Upper lobe of right lung (tissue), 1 donor: ENCODE data around the gene ACTMAP. TPM values are rescaled to one million over a fixed set of nuclear protein-coding genes. Genes with fewer than 3 reads are reported as not detected.
"Not testable (repeated sequence)": the region's sequence is repeated elsewhere in the genome, so short reads cannot be mapped to it uniquely, and the experiment has no call there.

ENCODE experiments used
- ATAC-seq: fragments of 200-7000 bp; cut with Tn5 transposase; one replicate; pipeline ENCODE4 v1.9.1; 2020; ENCODE audit warnings: mild to moderate bottlenecking, moderate library complexity
- DNase-seq: peaks from one replicate; pipeline ENCODE4 v3.0.0-alpha.2; 2020
- H3K27ac ChIP-seq: fragments of 200-600 bp; one replicate; pipeline ENCODE4 v1.8.0; 2022
- H3K27me3 ChIP-seq: fragments of 200-600 bp; one replicate; pipeline ENCODE4 v1.8.0; 2022; ENCODE audit warnings: mild to moderate bottlenecking
- H3K36me3 ChIP-seq: fragments of 200-600 bp; one replicate; pipeline ENCODE4 v1.8.0; 2022
- H3K4me1 ChIP-seq: fragments of 200-600 bp; one replicate; pipeline ENCODE4 v1.8.0; 2022
- H3K4me3 ChIP-seq: fragments of 200-600 bp; one replicate; pipeline ENCODE4 v1.8.0; 2022; ENCODE audit warnings: mild to moderate bottlenecking
- H3K9me3 ChIP-seq: fragments of 200-600 bp; one replicate; pipeline ENCODE4 v1.8.0; 2022
- intact Hi-C: fragments of 100-400 bp; cut with DNase I; formaldehyde crosslinking; loops from one replicate; pipeline ENCODE4 v1.11.0; 2022
- total RNA-seq: library from RNA; stranded (reverse); fragmentation: NEBNext Ultra II Directional; extraction: Animal tissue kit (Norgen Biotek cat#: 25700); gene quantifications from one replicate; pipeline ENCODE4 v1.2.1, GENCODE V29; 2021
- TF ChIP-seq, protein P1 (sequence below): fragments of 200-600 bp; IDR thresholded peaks from one replicate; pipeline ENCODE4 v1.8.0; 2022; ENCODE audit warnings: antibody characterized with exemption
- donor health status: DM: no; HTN: yes; CAD: no; lungs with severe emphysema.

Gene ACTMAP
- total RNA-seq, 1 donor from 2014 or later, result 18.5 TPM

DNA sequence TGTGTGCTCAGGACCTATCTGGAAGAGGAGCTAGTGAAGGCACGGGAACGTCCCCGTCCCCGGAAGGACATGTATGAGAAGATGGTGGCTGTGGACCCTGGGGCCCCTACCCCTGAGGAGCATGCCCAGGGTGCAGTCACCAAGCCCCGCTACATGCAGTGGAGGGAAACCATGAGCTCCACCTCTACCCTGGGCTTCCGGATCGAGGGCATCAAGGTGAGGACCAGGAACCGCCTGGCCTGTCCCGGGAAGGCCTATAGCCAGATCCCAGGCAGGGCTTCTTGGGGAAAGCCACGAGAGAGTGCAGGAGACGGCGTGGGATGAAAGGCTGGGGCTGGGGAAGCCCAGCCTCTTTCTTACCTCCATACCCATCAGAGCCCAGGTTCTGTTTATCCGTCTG, 17.1 kb downstream of the ACTMAP start:
- H3K4me1 ChIP-seq, result no peaks in the 10 kb centered on the region
- H3K4me3 ChIP-seq, result no peak overlapping the region
- no peaks in the 10 kb centered on the region for H3K9me3 ChIP-seq
- H3K36me3 ChIP-seq, result peaks cover 98% of the 10 kb centered on the region
- H3K27me3 ChIP-seq, result no peaks in the 10 kb centered on the region
- TF ChIP-seq, protein P1, sequence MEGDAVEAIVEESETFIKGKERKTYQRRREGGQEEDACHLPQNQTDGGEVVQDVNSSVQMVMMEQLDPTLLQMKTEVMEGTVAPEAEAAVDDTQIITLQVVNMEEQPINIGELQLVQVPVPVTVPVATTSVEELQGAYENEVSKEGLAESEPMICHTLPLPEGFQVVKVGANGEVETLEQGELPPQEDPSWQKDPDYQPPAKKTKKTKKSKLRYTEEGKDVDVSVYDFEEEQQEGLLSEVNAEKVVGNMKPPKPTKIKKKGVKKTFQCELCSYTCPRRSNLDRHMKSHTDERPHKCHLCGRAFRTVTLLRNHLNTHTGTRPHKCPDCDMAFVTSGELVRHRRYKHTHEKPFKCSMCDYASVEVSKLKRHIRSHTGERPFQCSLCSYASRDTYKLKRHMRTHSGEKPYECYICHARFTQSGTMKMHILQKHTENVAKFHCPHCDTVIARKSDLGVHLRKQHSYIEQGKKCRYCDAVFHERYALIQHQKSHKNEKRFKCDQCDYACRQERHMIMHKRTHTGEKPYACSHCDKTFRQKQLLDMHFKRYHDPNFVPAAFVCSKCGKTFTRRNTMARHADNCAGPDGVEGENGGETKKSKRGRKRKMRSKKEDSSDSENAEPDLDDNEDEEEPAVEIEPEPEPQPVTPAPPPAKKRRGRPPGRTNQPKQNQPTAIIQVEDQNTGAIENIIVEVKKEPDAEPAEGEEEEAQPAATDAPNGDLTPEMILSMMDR, result no peak
- no peak for DNase-seq
- H3K27ac ChIP-seq, result no peak overlapping the region
- intact Hi-C loops, result no loop called here
- no peak for ATAC-seq

- H3K36me3 ChIP-seq, result peaks cover 100% of the 10 kb centered on the region
- DNase-seq, H3K4me1 ChIP-seq, H3K4me3 ChIP-seq, H3K27ac ChIP-seq, intact Hi-C loops, ATAC-seq, H3K27me3 ChIP-seq, H3K9me3 ChIP-seq: not testable (repeated sequence)
Observed at GRCh38 chr19:40732304-40732703, 18.0 kb downstream of the ACTMAP start.

DNA sequence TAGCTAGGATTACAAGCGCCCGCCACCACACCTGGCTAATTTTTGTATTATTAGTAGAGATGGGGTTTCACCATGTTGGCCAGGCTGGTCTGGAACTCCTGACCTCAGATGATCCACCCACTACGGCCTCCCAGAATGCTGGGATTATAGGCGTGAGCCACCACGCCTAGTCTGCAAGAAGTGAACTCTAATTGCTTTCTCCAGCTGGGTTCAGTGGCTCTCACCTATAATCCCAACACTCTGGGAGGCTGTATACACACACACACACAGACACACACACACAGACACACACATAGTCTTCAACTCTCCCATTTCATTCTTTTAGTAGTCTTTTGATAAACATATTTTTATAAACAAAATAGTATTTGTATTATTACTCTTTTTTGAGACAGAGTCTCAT, 20.2 kb downstream of the ACTMAP start:
- intact Hi-C loops, result not testable (repeated sequence)

GRCh38 chr19:40726279-40726678, 24.0 kb downstream of the ACTMAP start:
- H3K9me3 ChIP-seq, result no peaks in the 10 kb centered on the region
- no peak for ATAC-seq
- no peak overlapping the region for H3K4me3 ChIP-seq
- intact Hi-C loops, result no loop called here
- no peaks in the 10 kb centered on the region for H3K27me3 ChIP-seq
- peaks cover 93% of the 10 kb centered on the region for H3K36me3 ChIP-seq
- TF ChIP-seq, protein P1, result no peak
- H3K4me1 ChIP-seq, result peaks cover 30% of the 10 kb centered on the region
- DNase-seq, result no peak
- H3K27ac ChIP-seq, result no peak overlapping the region

More for the DNA sequence above, 20.2 kb downstream of the ACTMAP start:
- not testable (repeated sequence) for DNase-seq, H3K27ac ChIP-seq, H3K4me3 ChIP-seq, H3K4me1 ChIP-seq, ATAC-seq, H3K27me3 ChIP-seq, H3K9me3 ChIP-seq
- peaks cover 99% of the 10 kb centered on the region for H3K36me3 ChIP-seq

DNA sequence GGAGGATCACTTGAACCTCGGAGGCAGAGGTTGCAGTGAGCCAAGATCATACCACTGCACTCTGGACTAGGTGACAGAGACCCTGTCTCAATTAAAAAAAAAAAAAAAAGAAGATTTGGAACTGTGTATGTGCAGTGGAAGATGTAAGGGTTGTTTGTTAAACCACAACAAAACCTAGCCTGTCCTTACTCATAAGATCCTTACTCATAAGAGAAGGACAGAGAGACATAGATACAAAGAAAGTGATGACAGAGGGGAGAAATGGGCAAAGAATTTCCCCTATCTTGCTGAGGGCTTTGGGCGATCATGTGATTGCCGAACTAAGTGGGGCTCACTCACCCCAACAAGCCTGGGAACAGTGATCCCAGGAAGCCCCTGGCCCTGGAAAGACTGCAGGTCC, 25.4 kb downstream of the ACTMAP start:
- no peaks in the 10 kb centered on the region for H3K9me3 ChIP-seq
- peaks cover 40% of the 10 kb centered on the region for H3K4me1 ChIP-seq
- no peak for ATAC-seq
- H3K27me3 ChIP-seq, result no peaks in the 10 kb centered on the region
- TF ChIP-seq, protein P1, result no peak
- no peak for DNase-seq
- intact Hi-C loops, result no loop called here
- no peak overlapping the region for H3K27ac ChIP-seq
- H3K36me3 ChIP-seq, result peaks cover 79% of the 10 kb centered on the region
- no peak overlapping the region for H3K4me3 ChIP-seq

- Histone ChIP-seq H3K36me3 (peaks cover 74% of the 10 kb centered on the region), H3K27ac (no peak overlapping the region), H3K27me3 (no peaks in the 10 kb centered on the region), H3K4me1 (peaks cover 45% of the 10 kb centered on the region), H3K9me3 (no peaks in the 10 kb centered on the region), H3K4me3 (no peak overlapping the region)
- intact Hi-C loops, result no loop called here
- DNase-seq (no peak), ATAC-seq (no peak)
- TF ChIP-seq, protein P1, result no peak
Observed at GRCh38 chr19:40724315-40724714, 26.0 kb downstream of the ACTMAP start.

DNA sequence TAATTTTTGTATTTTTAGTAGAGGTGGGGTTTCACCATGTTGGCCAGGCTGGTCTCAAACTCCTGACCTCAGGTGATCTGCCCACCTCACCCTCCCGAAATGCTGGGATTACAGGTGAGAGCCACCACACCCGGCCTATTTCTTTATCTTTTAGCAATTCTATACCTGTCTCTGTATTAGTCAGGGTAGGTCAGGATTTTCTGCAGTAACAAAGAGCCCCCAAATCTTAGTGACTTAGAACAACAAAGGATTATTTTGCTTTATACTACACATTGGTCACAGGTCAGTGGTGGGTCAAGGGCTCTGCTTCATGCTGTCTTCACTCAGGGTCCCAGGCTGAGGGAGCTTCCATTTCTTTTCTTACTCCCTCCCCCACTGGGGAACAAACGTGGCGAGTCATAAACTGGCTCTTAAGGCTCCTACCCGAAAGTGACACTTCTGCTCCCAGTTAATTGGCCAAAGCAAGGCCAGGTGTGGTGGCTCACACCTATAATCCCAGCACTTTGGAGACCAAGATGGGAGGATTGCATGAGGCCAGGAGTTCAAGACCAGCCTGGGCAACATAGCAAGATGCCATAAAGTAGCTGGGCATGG, 26.5 kb downstream of the ACTMAP start:
- H3K9me3 ChIP-seq, result no peaks in the 10 kb centered on the region
- no peaks in the 10 kb centered on the region for H3K27me3 ChIP-seq
- DNase-seq (no peak), ATAC-seq (no peak)
- no peak overlapping the region for H3K4me3 ChIP-seq
- intact Hi-C loops, result no loop called here
- TF ChIP-seq, protein P1, result no peak
- no peak overlapping the region for H3K27ac ChIP-seq
- H3K36me3 ChIP-seq, result peaks cover 68% of the 10 kb centered on the region
- H3K4me1 ChIP-seq, result peaks cover 45% of the 10 kb centered on the region
